ENCODE measurements around the gene CST7. TPM values are rescaled to one million over a fixed set of nuclear protein-coding genes. Genes with fewer than 3 reads are reported as not detected.

The CST7 gene
- total RNA-seq, 1 experiment from 2014 or later, result not detected

DNA sequence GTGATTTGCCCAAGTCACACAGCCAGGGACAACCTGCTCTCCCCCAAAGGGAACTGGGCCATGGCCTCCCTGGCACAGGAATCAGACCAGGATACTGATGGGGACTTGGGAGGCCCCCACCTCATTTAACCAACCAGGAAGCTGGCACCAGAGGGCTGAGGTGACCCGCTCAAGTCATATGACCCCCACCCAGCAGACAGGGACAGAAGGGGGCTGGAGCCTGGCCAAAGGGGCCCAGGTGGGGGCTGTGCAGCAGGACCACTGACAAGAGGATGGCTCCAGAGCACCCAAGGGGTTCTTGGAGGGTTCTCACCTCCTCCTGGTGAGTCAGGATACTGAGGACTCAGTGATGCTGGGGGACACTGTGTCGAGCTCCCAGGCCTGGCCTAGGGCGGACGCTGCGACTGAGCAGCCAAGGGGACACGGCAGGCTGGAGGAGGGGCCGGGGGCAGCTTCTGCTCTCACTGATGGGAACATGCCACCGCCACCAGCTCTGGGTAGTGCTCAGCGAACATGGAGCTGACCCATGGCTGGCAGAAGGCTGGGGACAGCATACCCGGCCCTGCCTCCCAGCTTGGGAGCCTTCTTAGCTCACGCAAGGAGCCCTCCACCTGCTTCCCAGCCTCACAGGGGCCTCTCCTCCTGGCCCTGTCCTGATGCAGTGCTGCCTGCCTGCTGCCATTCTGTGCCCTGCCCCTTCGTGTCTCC is 1.2 kb downstream of the CST7 start:
- no peak for DNase-seq (ENCODE audit: low read depth, low spot score)
- BruUV-seq (replicated peaks), result no TSS peak
- Histone ChIP-seq H3K27me3 (ENCODE audit: insufficient read depth, low read length) (peaks cover 3% of the 10 kb centered on the region; the same call in 1 of the 2 replicates), H3K4me2 (ENCODE audit: low read length) (no peak overlapping the region), H3K36me3 (ENCODE audit: control insufficient read depth in 1 of 2, insufficient read depth in 2 of 2, low read length in 2 of 2) (no peaks in the 10 kb centered on the region), H3K9ac (ENCODE audit: low read length) (no peak overlapping the region), H3K27ac (ENCODE audit: low read depth, low read length) (no peak overlapping the region), H3K9me3 (ENCODE audit: control insufficient read depth in 1 of 2, insufficient read depth in 1 of 2, low read depth in 1 of 2, low read length in 2 of 2) (no peaks in the 10 kb centered on the region), H3K79me2 (ENCODE audit: insufficient read depth, low read length) (no peaks in the 10 kb centered on the region), H3K4me1 (ENCODE audit: control insufficient read depth in 1 of 2, insufficient read depth in 2 of 2, low read length in 2 of 2) (peaks cover 0 to 6% of the 10 kb centered on the region in 2 experiments; a peak in 1 of 4 replicates), H4K20me1 (ENCODE audit: insufficient read depth) (no peaks in the 10 kb centered on the region), H3K9me2 (ENCODE audit: insufficient read depth) (no peaks in the 10 kb centered on the region), H2AFZ (ENCODE audit: low read depth, low read length, poor library complexity, severe bottlenecking) (no peak overlapping the region), H3K4me3 (replicated peaks in 1 of 2; ENCODE audit: low read depth in 1 of 2, low read length in 2 of 2) (no peak overlapping the region)
- POLR2A ChIA-PET, result no interaction called here
- TF ChIP-seq RAD21 (IDR thresholded peaks at IDR 0.05; ENCODE audit: low read depth) (no peak), EZH2phosphoT487 (IDR thresholded peaks at IDR 0.05; ENCODE audit: borderline replicate concordance) (no peak), POLR2AphosphoS5 (IDR thresholded peaks at IDR 0.05; ENCODE audit: low read depth, low read length) (no peak), ZNF274 (IDR thresholded peaks at IDR 0.05; ENCODE audit: low read depth, low read length) (no peak), TCF7L2 (IDR thresholded peaks at IDR 0.05; ENCODE audit: borderline replicate concordance, extremely low read depth, insufficient read depth, insufficient read length) (no peak), SP1 (IDR thresholded peaks at IDR 0.05; ENCODE audit: low read depth) (no peak), CBX3 (IDR thresholded peaks at IDR 0.05; ENCODE audit: low read depth) (no peak)
- TF ChIP-seq, protein P1, sequence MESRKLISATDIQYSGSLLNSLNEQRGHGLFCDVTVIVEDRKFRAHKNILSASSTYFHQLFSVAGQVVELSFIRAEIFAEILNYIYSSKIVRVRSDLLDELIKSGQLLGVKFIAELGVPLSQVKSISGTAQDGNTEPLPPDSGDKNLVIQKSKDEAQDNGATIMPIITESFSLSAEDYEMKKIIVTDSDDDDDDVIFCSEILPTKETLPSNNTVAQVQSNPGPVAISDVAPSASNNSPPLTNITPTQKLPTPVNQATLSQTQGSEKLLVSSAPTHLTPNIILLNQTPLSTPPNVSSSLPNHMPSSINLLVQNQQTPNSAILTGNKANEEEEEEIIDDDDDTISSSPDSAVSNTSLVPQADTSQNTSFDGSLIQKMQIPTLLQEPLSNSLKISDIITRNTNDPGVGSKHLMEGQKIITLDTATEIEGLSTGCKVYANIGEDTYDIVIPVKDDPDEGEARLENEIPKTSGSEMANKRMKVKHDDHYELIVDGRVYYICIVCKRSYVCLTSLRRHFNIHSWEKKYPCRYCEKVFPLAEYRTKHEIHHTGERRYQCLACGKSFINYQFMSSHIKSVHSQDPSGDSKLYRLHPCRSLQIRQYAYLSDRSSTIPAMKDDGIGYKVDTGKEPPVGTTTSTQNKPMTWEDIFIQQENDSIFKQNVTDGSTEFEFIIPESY (IDR thresholded peaks at IDR 0.05; ENCODE audit: extremely low read depth, insufficient replicate concordance, low read length), result no peak
- TF ChIP-seq, protein P2, sequence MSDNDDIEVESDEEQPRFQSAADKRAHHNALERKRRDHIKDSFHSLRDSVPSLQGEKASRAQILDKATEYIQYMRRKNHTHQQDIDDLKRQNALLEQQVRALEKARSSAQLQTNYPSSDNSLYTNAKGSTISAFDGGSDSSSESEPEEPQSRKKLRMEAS (IDR thresholded peaks at IDR 0.05), result no peak
- TF ChIP-seq, protein P3, sequence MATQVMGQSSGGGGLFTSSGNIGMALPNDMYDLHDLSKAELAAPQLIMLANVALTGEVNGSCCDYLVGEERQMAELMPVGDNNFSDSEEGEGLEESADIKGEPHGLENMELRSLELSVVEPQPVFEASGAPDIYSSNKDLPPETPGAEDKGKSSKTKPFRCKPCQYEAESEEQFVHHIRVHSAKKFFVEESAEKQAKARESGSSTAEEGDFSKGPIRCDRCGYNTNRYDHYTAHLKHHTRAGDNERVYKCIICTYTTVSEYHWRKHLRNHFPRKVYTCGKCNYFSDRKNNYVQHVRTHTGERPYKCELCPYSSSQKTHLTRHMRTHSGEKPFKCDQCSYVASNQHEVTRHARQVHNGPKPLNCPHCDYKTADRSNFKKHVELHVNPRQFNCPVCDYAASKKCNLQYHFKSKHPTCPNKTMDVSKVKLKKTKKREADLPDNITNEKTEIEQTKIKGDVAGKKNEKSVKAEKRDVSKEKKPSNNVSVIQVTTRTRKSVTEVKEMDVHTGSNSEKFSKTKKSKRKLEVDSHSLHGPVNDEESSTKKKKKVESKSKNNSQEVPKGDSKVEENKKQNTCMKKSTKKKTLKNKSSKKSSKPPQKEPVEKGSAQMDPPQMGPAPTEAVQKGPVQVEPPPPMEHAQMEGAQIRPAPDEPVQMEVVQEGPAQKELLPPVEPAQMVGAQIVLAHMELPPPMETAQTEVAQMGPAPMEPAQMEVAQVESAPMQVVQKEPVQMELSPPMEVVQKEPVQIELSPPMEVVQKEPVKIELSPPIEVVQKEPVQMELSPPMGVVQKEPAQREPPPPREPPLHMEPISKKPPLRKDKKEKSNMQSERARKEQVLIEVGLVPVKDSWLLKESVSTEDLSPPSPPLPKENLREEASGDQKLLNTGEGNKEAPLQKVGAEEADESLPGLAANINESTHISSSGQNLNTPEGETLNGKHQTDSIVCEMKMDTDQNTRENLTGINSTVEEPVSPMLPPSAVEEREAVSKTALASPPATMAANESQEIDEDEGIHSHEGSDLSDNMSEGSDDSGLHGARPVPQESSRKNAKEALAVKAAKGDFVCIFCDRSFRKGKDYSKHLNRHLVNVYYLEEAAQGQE (IDR thresholded peaks at IDR 0.05; ENCODE audit: low read depth), result no peak
- CTCF ChIA-PET, result no interaction called here
- ATAC-seq, result no peak
- RAD21 ChIA-PET (ENCODE audit: low non-redundant PET in 1 of 2, low total read pairs in 2 of 2, uncharacterized antibody in 2 of 2, unreplicated experiment in 2 of 2), result no interaction called here
- intact Hi-C loops (cut with micrococcal nuclease), result no loop called here
